GM18517 (cell line): ENCODE results near the gene LY9.
A peak's percentile ranks its signal among the peaks of the same experiment; 100 is the strongest.
"Not testable (repeated sequence)": the region's sequence is repeated elsewhere in the genome, so short reads cannot be mapped to it uniquely, and the experiment has no call there.

Experiments
- ATAC-seq: cut with Tn5 transposase; IDR thresholded peaks from one replicate; pipeline ENCODE4 v1.9.1; 2021; ENCODE audit warnings: mild to moderate bottlenecking, moderate library complexity; ENCODE audit not compliant: unreplicated experiment

Gene LY9

DNA sequence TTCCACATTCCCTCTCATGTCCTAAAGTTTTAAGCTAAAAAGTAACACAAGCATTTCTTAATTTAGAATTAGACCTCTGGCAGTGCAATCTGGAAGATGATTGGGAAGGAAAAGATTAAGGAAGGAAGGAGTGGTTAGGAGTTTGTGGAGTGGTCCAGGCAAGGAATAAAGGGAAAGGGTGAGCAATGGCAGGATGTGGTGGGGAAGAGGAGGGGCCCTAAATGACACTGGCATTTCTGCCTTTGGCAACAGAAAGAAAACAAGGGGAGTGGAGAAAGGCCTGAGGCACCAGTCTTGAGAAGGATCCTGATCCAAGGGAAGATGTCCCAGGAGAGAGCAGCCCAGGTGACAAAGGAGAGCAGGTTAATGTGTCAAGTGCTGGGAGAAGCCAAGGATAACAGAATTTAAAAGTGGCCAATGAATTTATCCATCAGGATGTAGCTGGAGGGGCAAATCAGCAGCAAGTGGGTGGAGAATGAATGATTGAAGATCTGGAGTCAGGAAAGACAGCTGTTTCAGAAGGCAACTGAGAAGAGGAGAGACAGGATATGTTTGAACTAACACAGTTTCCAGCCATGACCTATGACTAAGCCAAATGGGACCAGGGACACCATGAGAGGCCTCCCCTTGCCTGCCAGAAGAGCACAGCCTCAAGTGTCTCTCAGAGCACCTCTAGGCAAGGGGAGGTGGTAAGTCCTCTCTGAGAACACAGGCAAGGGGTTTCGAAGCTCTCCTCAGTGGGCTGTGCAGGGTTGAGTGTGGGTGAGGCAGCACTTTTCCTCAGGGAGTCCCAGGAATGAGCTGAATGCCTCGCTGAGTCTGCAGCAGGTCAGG is 20.9 kb upstream of the LY9 start:
- ATAC-seq: no peak

DNA sequence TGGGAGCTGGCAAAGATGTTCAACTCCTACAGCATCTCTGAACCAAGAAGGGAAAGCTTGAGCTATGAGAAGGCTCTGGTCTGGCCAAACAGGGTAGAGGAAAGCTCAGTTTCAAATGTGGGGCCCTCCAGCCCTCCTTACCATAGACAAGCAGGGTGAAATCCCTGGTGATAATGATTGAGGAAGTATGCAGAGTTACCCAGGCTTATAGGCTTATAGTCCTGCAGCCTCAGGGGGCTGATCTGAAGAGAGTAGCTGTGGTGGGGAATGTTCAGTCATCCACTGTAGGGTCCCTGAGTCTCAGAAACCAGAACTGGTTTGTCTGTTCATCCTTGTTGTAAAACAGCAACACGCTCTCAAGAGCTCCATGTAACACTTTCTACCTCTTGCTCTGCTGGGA is 19.8 kb upstream of the LY9 start:
- ATAC-seq: no peak

DNA sequence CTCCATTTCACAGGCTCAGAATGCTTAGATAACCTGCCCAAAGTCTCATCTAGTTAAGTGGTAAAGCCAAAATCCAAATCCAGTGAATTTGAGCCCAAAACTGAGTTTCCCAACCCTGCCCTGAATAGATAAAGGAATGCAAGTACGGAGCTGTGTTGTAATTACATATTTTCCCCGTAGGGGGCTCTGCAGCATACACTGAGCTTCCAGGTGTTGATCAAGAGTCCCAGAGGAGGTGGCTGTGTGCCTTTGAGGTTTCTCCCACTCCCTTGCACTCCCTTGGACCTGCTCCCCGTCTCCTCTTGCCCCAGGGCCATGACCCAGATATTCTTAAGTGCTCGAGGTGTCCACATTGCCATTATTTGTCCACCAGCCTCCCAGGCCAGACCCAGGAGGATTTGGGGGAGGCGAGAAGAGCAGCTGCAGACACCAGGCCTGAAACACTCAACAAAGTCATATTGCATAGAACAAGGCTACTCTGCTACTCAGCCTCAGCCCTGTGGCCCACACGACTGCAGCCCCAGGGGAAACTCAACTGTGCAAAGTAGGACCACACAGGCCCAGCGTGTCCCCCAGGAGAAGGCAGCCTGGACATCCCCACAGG is 18.4 kb upstream of the LY9 start:
- no peak for ATAC-seq

DNA sequence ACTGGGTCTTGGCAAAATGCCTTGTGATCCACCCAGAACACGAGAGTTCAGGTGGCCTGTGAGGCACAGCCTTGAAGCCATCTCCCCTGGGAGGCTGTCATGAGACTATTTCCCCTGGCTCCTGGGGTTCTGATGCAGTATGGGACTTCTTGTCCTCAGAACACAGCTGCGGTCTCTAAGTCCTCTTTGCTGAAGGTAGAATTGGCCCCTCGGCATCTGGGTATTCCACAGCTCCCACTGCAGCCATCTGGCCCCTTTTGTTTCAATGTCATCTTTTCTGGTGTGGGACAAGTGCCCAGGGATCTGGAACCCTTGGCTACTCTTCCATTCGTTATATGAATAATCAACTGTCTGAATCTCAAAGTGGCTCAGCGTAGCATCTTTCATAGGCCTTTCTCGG is 17.0 kb upstream of the LY9 start:
- no peak for ATAC-seq

DNA sequence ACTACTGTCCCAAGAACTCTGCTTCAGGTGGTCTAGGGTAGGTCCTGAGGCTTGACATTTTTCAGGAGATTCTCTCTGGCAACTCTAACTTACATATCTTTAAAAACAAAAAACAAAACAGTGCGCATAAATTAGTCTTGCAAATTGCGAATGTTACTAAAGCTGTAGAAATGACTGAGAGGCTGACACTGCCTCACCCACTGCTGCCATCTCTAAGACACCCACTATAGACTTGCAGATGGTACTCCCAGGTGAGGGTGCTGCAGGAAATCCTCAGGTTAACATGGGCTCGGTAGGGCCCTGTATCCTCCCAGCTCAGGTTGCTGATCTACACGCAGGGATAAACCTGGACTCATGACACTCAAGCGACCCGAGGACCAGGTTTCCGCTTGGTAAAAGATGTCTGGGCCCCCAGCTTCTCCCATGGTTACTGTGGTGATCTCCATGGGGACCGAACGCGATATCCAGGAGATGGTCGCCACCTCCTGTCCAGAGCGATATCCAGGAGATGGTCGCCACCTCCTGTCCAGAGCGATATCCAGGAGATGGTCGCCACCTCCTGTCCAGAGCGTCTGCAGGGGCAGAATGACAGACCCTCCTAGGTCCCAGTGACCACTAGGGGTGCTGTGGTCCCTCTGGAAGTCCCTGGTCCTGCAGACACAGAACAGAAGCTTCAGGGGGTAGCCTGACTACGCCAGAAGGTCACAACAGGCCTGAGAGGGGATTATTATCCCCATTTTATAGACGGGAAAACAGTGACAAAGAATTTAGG is 16.2 kb upstream of the LY9 start:
- ATAC-seq: no peak

DNA sequence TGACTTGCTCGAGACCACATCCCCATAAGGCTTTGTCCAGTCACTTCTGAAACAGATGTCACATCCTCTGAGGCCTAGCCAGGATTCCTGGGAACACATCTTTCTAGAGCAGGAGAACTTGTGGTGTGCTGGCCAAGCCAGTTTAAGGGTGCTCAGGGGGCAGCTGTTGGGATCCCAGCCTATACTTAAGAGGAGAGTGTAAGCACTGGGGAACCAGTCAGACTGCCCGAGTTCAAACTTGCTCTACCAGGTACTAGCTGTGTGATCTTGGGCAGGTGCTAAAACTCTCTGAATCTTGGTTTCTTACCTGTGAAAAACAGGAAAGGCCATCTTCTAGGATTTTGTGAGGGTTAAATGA is 15.6 kb upstream of the LY9 start:
- no peak for ATAC-seq

DNA sequence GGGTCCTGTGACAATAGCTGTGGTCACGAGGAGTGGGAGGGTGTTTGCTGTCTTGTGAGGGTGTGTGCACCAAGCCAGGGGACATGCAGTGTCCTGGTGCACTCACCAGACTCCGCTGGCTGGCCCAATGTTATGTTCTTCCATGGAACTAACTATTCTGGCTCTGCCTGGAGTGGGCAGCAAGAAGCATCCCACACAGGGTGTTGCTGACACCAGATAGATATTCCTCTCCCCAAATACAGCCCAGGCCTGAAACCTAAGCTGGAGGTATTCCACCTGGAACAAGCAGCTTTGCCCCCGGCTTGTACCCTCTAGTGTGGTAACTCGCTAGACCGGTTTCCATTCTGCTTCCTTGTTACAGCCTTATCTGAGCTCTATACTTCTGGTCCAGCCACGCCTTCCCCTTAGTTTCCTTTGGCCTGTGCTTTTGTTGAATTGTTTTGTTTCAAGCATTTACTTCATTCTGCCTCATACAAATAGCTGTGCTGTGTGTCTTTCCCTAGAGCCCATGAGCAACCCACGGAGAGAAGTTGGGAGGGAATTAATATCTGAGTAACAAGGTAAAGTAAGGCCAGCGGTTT is 14.7 kb upstream of the LY9 start:
- no peak for ATAC-seq

DNA sequence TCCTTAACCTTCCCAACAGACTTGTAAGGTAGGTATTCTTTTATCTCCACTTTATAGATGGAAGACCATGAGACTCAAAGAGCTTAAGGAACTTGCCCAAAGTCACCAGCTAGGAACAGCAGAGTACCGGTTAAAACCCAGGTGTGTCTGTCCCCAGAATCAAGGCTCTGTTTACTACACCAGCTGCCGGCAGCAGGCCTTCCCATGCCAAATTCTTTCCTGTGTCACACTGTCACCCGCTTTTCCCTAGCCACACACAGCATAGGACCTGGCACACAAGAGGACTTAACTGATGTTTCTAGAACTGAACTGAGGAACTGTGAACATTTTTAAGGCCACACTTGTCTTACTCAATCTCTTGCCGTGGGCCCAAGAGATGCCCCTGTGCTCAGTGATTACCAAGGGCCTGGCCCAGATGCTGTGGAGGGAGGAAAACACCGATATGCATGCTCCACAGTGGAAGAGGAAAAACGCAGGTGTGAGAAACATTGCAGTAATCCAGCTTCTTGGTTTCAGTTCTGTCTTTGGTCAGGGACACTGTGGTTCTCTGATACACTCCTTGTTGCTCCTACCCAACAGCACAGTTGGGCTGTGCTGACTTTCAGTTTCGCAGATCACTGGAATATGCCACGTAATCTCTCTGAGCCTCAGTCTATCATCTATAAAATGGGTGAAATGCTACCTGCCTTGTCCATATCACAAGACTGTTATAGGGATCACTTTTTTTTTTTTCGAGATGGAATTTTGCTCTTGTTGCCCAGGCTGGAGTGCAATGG is 13.9 kb upstream of the LY9 start:
- ATAC-seq: no peak

DNA sequence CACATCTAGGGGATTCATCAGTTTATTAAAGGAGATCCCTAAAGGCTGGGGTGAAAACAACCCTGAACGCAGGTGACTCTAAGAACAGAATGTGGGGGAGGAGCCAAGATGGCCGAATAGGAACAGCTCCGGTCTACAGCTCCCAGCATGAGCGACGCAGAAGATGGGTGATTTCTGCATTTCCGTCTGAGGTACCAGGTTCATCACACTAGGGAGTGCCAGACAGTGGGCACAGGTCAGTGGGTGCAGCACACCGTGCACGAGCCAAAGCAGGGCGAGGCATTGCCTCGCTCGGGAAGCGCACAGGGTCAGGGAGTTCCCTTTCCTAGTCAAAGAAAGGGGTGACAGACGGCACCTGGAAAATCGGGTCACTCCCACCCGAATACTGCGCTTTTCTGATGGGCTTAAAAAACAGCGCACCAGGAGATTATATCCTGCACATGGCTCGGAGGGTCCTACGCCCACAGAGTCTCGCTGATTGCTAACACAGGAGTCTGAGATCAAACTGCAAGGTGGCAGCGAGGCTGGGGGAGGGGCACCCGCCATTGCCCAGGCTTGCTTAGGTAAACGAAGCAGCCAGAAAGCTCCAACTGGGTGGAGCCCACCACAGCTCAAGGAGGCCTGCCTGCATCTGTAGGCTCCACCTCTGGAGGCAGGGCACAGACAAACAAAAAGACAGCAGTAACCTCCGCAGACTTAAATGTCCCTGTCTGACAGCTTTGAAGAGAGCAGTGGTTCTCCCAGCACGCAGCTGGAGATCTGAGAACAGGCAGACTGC is 12.8 kb upstream of the LY9 start:
- ATAC-seq: not testable (repeated sequence)

DNA sequence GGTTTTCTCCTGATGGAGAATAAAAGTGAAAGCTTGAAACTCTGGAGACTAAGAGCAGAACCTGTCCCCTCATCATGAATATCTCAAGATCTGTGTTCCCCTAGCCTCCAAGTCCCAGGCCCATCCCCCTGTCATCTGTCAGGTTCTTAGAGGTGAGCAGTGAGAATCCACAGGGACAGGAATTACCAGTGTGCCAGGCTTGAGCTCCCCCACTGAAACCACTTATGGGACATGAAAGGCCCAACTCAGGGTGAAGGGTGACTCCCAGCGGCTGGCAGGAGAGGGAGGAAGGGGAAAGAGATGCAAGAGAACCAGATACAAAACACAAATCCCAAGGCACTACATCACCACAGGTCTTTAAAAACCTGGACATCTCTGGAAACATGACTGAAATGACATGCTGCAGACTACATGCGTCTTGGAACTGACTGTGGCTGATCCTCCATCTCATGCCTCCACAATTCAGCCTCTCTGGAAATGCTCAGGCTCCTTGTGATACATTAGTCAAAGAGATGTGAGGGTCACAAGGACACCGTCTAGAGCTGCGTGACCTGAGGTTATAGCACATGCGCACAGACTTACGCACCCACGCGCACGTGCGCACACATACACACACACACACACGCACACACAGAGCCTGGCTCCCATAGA is 6.8 kb upstream of the LY9 start:
- ATAC-seq: no peak

DNA sequence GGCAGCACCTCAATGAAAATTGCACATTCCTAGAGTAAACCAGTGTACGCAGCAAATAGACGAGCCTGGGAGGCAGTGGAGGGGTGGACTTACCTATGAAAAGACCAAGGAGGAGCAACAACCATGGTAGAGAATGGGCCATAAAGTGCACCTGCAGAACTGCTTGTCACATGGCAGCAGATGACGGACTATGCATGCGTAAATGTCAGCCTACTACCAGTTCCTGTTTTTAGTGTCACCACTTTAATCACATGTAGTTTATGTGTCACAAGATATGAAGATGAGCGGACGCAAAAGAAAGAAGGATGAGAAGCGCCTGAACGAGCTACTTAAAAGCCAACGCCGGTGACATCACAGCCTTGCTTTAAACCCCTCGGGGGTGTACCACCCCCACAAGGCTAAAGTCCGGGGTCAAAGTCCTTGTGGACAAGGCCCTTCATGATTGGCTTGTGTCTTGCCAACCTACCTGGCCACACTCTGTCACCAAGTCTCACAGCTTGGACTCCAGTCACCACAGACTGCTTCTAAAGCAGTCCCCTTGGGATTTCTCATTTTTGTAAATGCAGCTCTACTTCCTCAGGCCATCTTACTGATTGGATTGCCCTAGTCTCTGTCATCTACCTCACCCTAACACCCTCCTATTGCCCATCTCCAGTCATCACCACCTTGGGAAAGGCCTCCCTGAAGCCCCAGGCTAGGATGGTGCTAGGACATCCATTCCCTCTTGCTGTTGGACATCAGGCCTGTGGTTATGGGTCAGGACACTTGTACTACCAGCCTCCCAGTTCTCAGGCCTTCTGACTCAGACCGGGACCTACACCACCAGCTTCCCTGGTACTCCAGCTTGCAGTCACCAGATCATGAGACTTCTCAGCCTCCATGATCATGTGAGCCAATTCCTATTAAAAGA is 6.0 kb upstream of the LY9 start:
- ATAC-seq: peak; percentile 86

DNA sequence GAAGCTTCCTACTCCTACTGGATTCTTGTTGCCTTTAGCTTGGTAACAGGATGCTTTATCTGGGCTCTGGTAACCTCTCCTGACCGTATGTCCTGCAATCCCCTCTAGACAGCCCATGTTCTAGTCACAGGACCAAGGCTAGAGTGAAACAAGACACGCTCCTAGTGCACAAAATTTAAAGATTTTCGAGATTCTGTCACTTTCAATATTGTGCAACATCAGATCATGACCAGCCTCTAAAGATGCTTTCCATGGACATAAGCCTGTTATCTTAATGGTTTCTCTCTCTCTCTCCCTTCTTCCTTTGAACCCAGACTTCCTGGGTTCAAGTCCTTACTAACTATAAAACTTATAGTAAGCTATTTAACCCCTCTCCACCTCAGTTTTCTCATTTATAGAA is 1.6 kb upstream of the LY9 start:
- no peak for ATAC-seq

DNA sequence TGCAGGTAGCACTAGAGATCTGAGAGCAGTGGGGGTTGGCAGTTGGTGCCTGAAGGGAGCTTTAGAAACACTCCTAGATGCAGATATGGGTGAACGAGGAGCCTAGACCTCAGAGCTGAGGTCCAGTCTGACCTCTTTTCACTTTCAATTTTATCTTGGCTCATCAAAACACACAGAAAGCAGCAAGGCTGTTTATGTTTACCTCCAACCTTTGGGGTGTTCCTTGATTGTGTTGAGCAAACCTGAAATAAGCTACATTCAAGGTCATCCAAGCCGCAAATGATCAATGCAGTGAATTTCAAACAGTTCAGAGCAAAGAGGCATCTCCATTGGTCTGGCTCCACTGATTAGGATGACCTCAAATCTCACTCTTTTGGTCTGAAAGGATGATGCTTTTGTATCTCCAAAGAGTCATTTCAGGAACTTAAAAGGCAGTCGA is 1.3 kb downstream of the LY9 start:
- no peak for ATAC-seq

DNA sequence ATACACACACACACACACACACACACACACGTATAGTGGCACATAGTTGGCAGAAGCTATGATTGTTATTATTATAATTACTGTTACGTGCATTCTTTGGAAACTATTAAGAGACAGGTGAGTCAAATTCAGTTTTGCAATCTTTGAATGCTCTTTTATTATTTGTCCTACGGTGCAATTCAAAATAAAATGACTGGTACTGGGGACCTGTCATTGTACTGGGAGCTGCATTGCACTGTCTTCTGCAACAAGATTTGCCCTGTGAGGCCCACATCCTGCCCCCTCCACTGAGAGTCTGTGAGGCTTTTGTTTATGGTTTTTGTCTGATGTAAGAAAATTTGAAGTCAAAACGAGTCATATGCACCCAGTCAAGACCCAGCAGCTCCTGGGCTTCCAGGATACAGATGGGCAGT is 1.9 kb downstream of the LY9 start:
- no peak for ATAC-seq

DNA sequence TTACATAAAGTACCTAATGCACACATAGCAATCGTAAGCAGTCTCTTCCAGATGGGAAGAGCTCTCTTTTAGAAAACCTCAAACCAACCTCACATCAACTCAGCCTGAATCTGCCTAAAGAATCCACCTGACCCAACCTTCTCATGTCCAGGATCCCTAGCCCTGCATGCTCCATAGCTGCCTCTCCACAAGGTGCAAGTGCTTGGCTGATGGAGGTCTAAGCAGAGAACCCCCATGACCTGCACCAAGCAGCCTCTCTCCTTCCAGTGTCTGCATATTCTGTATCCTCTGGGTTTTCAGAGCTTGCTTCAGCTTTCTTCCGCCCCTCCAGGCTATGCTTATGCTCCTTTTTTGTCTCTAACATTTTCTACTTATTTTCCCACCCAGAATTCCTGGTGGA is 2.5 kb downstream of the LY9 start:
- no peak for ATAC-seq

DNA sequence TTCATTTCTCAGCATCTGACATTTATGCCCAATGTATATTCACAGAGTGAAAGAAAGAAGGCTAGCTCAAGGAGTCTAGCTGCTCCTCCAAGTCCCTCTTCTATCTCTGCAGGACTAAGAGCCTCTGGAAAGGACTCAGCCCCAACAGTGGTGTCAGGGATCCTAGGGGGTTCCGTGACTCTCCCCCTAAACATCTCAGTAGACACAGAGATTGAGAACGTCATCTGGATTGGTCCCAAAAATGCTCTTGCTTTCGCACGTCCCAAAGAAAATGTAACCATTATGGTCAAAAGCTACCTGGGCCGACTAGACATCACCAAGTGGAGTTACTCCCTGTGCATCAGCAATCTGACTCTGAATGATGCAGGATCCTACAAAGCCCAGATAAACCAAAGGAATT is 3.7 kb downstream of the LY9 start:
- ATAC-seq: no peak

DNA sequence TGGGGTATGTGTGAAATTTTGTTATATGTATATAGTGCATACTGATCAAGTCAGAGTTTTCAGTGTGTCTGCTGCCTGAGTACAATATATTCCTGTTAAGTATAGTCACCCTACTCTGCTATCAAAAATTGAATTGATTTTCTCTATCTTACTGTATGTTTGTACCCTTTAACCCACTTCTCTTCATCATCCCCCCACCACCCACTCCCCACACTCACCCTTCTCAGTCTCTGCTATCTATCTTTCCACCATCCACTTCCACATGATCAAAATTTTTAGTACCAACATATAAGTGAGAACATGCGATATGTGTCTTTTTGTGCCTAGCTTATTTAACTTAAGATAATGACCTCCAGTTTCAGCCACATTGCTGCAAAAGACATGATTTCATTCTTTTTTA is 4.2 kb downstream of the LY9 start:
- ATAC-seq: no peak

DNA sequence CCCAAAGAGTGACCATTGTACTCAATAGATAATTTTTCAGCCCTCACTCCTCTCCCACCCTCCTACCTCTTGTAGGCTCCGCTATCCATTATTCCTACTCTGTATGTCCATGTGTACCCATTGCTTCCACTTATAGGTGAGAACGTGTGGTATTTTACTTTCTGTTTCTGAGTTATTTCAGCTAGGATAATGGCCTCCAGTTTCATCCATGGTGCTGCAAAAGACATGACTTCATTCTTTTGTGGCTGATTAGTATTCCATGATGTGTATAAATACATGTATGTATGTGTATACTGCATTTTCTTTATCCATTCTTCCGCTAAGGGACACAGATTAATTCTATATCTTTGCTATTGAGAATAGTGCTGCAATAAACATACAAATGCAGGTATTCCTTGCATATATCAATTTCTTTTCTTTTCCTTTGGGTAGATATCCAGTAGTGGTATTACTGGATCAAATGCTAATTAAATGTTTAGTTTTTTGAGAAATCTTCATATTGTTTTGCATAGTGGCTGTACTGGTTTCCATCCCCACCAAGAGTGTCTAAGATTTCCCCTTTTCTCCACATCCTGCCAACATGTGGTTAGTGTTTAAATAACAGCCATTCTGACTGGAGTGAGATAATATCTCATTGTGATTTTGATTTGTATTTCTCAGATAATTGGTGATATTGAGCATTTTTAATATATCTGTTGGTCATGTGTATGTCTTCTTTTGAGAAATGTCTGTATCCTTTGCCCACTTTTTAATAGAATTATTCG is 4.9 kb downstream of the LY9 start:
- ATAC-seq: no peak
